ENCODE measurements around the gene PPIL1.

DNA sequence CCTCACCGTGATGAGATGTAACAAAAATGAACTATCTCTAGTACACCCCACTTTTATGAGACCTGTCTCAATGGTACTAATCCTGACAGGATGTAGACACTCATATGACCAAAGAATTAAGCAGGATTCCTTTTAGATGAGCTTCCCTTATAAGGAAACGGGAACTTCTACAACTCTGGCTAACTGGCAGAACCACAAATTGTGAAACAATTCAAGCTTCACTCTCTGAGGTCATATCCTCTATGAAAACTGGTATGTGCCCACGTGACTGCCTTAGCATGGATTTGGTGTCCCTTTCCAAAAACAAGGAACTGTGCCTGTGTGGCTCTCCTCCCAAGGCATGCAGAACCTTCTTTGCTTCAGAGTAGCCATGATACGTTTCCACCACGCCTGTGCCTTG is 21.3 kb downstream of the PPIL1 start:
- TF ChIP-seq, protein P1, sequence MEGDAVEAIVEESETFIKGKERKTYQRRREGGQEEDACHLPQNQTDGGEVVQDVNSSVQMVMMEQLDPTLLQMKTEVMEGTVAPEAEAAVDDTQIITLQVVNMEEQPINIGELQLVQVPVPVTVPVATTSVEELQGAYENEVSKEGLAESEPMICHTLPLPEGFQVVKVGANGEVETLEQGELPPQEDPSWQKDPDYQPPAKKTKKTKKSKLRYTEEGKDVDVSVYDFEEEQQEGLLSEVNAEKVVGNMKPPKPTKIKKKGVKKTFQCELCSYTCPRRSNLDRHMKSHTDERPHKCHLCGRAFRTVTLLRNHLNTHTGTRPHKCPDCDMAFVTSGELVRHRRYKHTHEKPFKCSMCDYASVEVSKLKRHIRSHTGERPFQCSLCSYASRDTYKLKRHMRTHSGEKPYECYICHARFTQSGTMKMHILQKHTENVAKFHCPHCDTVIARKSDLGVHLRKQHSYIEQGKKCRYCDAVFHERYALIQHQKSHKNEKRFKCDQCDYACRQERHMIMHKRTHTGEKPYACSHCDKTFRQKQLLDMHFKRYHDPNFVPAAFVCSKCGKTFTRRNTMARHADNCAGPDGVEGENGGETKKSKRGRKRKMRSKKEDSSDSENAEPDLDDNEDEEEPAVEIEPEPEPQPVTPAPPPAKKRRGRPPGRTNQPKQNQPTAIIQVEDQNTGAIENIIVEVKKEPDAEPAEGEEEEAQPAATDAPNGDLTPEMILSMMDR (IDR thresholded peaks at IDR 0.05; ENCODE audit: insufficient read depth, low read length, poor library complexity, severe bottlenecking), result no peak
- TF ChIP-seq EZH2phosphoT487 (conservative IDR thresholded peaks at IDR 0.05; ENCODE audit: low read length), result no peak
